OCI-LY7 (cell line): ENCODE measurements around the gene ADISSP. TPM values are rescaled to one million over a fixed set of nuclear protein-coding genes. Genes with fewer than 3 reads are reported as not detected.

Experiments
- BruUV-seq: library from RNA; stranded (reverse); fragments of 400-500 nt; replicated peaks from 2 replicates; lab custom pipeline; 2021; lab: Mats Ljungman, UMichigan
- CTCF ChIA-PET: fragments of 300-600 bp; sonication (Branson Sonifier 250); formaldehyde crosslinking; loops from one replicate; lab custom pipeline; 2022; ENCODE audit warnings: antibody characterized with exemption; ENCODE audit not compliant: unreplicated experiment; lab: Charles Lee
- POLR2A ChIA-PET: fragments of 300-600 bp; sonication (Branson Sonifier 250); formaldehyde crosslinking; loops from one replicate; lab custom pipeline; 2022; ENCODE audit warnings: antibody characterized with exemption; lab: Charles Lee
- DNase-seq: peaks from one replicate; pipeline ENCODE4 v3.0.0-alpha.2; 2015; ENCODE audit warnings: low spot score
- H2AFZ ChIP-seq: fragments of 200-600 bp; sonication (generic), shearing (Covaris generic); 2 replicates; pipeline ENCODE4 v1.6.1; 2014; ENCODE audit warnings: mild to moderate bottlenecking, antibody characterized with exemption, low read length, moderate library complexity
- H3K27ac ChIP-seq: fragments of 200-600 bp; sonication (generic); 2 replicates; pipeline ENCODE4 v1.5.1; 2014; ENCODE audit warnings: mixed run types, low read depth, mild to moderate bottlenecking, moderate library complexity, low read length, inconsistent platforms; ENCODE audit not compliant: poor library complexity, severe bottlenecking
- H3K36me3 ChIP-seq: fragments of 200-600 bp; sonication (generic); 2 replicates; pipeline ENCODE4 v1.6.1; 2014; ENCODE audit warnings: mild to moderate bottlenecking, antibody characterized with exemption, low read length, moderate library complexity, mixed read lengths; ENCODE audit not compliant: insufficient read depth
- H3K4me1 ChIP-seq: fragments of 200-600 bp; sonication (generic); 2 replicates; pipeline ENCODE4 v1.5.1; 2014; ENCODE audit warnings: mild to moderate bottlenecking, low read length; ENCODE audit not compliant: insufficient read depth, poor library complexity, severe bottlenecking
- H3K4me2 ChIP-seq: fragments of 200-600 bp; sonication (generic); 2 replicates; pipeline ENCODE4 v1.6.1; 2014; ENCODE audit warnings: mild to moderate bottlenecking, low read length
- H3K4me3 ChIP-seq: fragments of 200-600 bp; sonication (generic); 2 replicates; pipeline ENCODE4 v1.5.1; 2014; ENCODE audit warnings: mild to moderate bottlenecking, low read depth, low read length; ENCODE audit not compliant: poor library complexity, severe bottlenecking
- H3K79me2 ChIP-seq: fragments of 200-600 bp; sonication (generic); 2 replicates; pipeline ENCODE4 v1.6.1; 2016; ENCODE audit warnings: low read depth, mild to moderate bottlenecking, low read length, moderate library complexity, mixed read lengths; ENCODE audit not compliant: insufficient read depth
- H3K9me2 ChIP-seq: fragments of 200-600 bp; sonication (generic); 2 replicates; pipeline ENCODE4 v1.6.1; 2016; ENCODE audit warnings: mild to moderate bottlenecking, low read length, mixed read lengths; ENCODE audit not compliant: insufficient read depth
- H3K9me3 ChIP-seq: fragments of 200-600 bp; sonication (generic); 2 replicates; pipeline ENCODE4 v1.6.1; 2014; ENCODE audit warnings: mild to moderate bottlenecking, mixed run types, low read length, mixed read lengths
- H4K20me1 ChIP-seq: fragments of 200-600 bp; sonication (generic); 2 replicates; pipeline ENCODE4 v1.6.1; 2014; ENCODE audit warnings: mild to moderate bottlenecking, antibody characterized with exemption, low read length, moderate library complexity, mixed read lengths; ENCODE audit not compliant: insufficient read depth
- EZH2phosphoT487 ChIP-seq: fragments of 200-600 bp; sonication (generic); IDR thresholded peaks from 2 replicates; pipeline ENCODE4 v1.6.1; 2018; ENCODE audit warnings: low read depth, borderline replicate concordance, mild to moderate bottlenecking, mixed run types, antibody characterized with exemption, low read length, moderate library complexity, mixed read lengths
- intact Hi-C: fragments of 100-400 bp; cut with micrococcal nuclease; formaldehyde crosslinking; loops from one replicate; pipeline ENCODE4 v1.10.0; 2022; ENCODE audit not compliant: unreplicated experiment
- total RNA-seq, 2 experiments: library from RNA; depleted of rRNA in 1 of 2; stranded (reverse); fragments of >200 nt in 1 of 2; shearing (Covaris generic) in 1 of 2; gene quantifications; 2 replicates each; pipeline ENCODE4 v1.2.3, GENCODE V29; 2014 to 2022
- TF ChIP-seq, protein P1 (sequence below): fragments of 200-600 bp; sonication (generic); conservative IDR thresholded peaks from 2 replicates; pipeline ENCODE4 v1.5.1; 2014; ENCODE audit warnings: mild to moderate bottlenecking, antibody characterized with exemption, low read length, moderate library complexity, mixed read lengths

The ADISSP gene
- total RNA-seq, 2 experiments from 2014 or later: 64.4 to 66.7 TPM

DNA sequence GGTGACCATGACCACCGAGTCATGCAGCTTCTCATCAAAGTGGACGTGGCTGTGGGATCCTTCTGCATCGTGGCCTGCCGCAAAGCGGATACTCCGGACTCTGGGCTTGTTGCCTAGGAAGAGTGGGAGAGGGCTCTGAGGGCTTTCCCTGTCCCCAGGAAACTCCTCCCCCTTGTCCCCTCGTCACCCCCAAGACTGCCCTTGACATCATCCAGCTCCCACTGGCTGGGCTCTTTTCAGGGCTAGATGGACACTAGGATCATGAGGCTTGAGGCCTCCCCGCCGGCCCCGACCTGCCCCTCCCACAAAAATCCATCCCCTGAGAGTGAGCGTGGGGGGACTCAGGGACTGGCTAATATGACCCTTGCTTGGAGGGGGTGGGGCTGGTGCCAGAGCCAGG, 9.0 kb downstream of the ADISSP start:
- ChIA-PET POLR2A (interaction anchor here (1.2 to 2.2 kb wide), 2 partner anchors 9 to 10 kb away, joined by 3 to 11 read pairs; partner anchors contain the start of gene ADISSP), CTCF (no interaction called here)

DNA sequence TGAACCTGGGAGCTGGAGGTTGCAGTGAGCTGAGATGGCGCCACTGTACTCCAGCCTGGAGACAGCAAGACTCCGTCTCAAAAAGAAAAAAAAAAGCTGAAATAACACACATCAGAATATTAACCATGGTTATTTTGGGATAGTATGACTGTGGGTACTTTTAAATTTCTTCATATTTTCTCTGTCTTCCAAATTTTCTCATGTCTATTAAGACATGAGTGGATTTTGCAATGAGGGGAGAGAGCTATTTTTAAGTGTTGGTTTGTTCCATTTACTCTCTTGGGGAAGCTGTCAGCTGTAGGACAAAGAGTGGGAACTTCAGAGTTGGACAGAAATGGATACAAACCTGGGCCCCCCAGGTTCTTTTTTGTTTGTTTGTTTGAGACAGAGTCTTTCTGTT, 10.3 kb downstream of the ADISSP start:
- POLR2A ChIA-PET: interaction anchor here (0.9 to 2.2 kb wide), 3 partner anchors 9 to 12 kb away, joined by 3 to 11 read pairs (median 3); partner anchors contain the start of gene ADISSP
- TF ChIP-seq EZH2phosphoT487: no peak
- TF ChIP-seq, protein P1, sequence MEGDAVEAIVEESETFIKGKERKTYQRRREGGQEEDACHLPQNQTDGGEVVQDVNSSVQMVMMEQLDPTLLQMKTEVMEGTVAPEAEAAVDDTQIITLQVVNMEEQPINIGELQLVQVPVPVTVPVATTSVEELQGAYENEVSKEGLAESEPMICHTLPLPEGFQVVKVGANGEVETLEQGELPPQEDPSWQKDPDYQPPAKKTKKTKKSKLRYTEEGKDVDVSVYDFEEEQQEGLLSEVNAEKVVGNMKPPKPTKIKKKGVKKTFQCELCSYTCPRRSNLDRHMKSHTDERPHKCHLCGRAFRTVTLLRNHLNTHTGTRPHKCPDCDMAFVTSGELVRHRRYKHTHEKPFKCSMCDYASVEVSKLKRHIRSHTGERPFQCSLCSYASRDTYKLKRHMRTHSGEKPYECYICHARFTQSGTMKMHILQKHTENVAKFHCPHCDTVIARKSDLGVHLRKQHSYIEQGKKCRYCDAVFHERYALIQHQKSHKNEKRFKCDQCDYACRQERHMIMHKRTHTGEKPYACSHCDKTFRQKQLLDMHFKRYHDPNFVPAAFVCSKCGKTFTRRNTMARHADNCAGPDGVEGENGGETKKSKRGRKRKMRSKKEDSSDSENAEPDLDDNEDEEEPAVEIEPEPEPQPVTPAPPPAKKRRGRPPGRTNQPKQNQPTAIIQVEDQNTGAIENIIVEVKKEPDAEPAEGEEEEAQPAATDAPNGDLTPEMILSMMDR: no peak

More for the DNA sequence above, 9.0 kb downstream of the ADISSP start:
- BruUV-seq: no TSS peak
- no peak for DNase-seq
- H3K36me3 ChIP-seq: peaks cover 49% of the 10 kb centered on the region
- no peaks in the 10 kb centered on the region for H3K9me2 ChIP-seq
- TF ChIP-seq EZH2phosphoT487: no peak
- TF ChIP-seq, protein P1: no peak
- intact Hi-C loops: no loop called here
- H3K27ac ChIP-seq: no peak overlapping the region
- no peak overlapping the region for H3K4me2 ChIP-seq
- no peak overlapping the region for H2AFZ ChIP-seq
- no peaks in the 10 kb centered on the region for H4K20me1 ChIP-seq
- H3K79me2 ChIP-seq: no peaks in the 10 kb centered on the region
- H3K9me3 ChIP-seq: no peaks in the 10 kb centered on the region
- peaks cover 13% of the 10 kb centered on the region for H3K4me1 ChIP-seq
- no peak overlapping the region for H3K4me3 ChIP-seq

DNA sequence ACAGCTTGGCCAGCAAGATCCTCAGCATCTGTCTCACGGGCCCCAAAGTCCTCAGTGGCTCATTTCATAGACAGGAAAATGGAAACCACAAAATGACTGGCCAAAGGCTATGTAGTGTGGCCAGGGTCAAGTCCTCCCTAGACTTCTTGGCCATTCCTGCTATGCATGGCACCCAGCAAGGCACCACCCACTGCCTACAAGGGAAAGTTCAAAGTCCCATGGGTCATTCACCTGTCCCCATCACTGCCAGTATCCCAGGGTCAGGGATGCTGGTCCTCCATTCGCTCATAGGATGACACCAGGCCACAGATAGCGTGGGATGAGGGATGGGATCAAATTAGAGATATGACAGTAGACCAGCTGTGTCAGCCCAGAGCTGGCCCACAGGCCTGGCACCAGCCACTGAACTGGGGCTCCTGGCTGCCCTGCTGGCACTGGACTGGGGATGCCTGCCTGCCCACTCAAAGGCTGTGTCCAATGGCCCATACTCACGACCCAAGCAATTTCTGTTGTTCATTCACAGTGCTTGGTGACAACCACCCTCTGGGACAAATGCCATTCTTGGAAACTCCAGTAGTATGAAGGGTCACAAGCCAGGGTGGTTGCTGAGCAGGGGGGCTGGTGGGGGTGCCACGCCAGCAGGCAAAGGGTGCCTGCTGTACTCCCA, 11.6 kb downstream of the ADISSP start:
- ChIA-PET CTCF (interaction anchor here (2.0 kb wide), 1 partner anchor 12 kb away, joined by 6 read pairs; the partner anchor contains the start of gene ADISSP), POLR2A (interaction anchor here (1.1 to 2.2 kb wide), 2 partner anchors 12 to 13 kb away, joined by 5 to 11 read pairs; partner anchors contain the start of gene ADISSP)
- Histone ChIP-seq H3K4me1 (peaks cover 4% of the 10 kb centered on the region), H3K79me2 (no peaks in the 10 kb centered on the region), H3K36me3 (peaks cover 48% of the 10 kb centered on the region), H3K27ac (no peak overlapping the region), H3K9me2 (no peaks in the 10 kb centered on the region), H3K4me2 (no peak overlapping the region), H3K9me3 (no peaks in the 10 kb centered on the region), H4K20me1 (no peaks in the 10 kb centered on the region), H3K4me3 (no peak overlapping the region), H2AFZ (no peak overlapping the region)
- BruUV-seq: no TSS peak
- intact Hi-C loops: no loop called here
- TF ChIP-seq, protein P1: no peak
- no peak for DNase-seq

More for the DNA sequence above, 10.3 kb downstream of the ADISSP start:
- CTCF ChIA-PET: no interaction called here
- no TSS peak for BruUV-seq
- Histone ChIP-seq H3K27ac (no peak overlapping the region), H2AFZ (no peak overlapping the region), H3K4me3 (no peak overlapping the region), H3K79me2 (no peaks in the 10 kb centered on the region), H3K36me3 (peaks cover 55% of the 10 kb centered on the region), H3K9me3 (no peaks in the 10 kb centered on the region), H4K20me1 (no peaks in the 10 kb centered on the region), H3K4me2 (no peak overlapping the region), H3K4me1 (peaks cover 13% of the 10 kb centered on the region), H3K9me2 (no peaks in the 10 kb centered on the region)
- intact Hi-C loops: no loop called here
- DNase-seq: no peak
